Measurements from ENCODE around the gene VMP1.
A peak's percentile ranks its signal among the peaks of the same experiment; 100 is the strongest.
"Not testable (repeated sequence)": the region's sequence is repeated elsewhere in the genome, so short reads cannot be mapped to it uniquely, and the experiment has no call there.

Gene VMP1

GRCh38 chr17:59785091-59785799 lies 77.8 kb downstream of the VMP1 start:
- TF ChIP-seq CTCF (conservative IDR thresholded peaks at IDR 0.05; ENCODE audit: low read length): no peak
- no peak overlapping the region for H3K4me3 ChIP-seq (ENCODE audit: low read length)
- peak; percentile 56 for DNase-seq (ENCODE audit: low read depth)

- no peak for DNase-seq (ENCODE audit: low read depth)
- no peak for TF ChIP-seq CTCF (conservative IDR thresholded peaks at IDR 0.05; ENCODE audit: low read length)
- H3K4me3 ChIP-seq (ENCODE audit: low read length): peak overlapping the region; percentile 8
Measured at GRCh38 chr17:59786213-59786535, 78.7 kb downstream of the VMP1 start.

GRCh38 chr17:59786536-59787319 lies 79.3 kb downstream of the VMP1 start:
- peak; percentile 32; the same call in 1 of the 2 replicates for TF ChIP-seq CTCF (conservative IDR thresholded peaks at IDR 0.05; ENCODE audit: low read length)
- no peak overlapping the region for H3K4me3 ChIP-seq (ENCODE audit: low read length)
- peak; percentile 100 for DNase-seq (ENCODE audit: low read depth)

GRCh38 chr17:59789849-59790248 lies 82.4 kb downstream of the VMP1 start:
- DNase-seq (ENCODE audit: low read depth); H3K4me3 ChIP-seq (ENCODE audit: low read length): not testable (repeated sequence)

GRCh38 chr17:59790418-59790817 lies 83.0 kb downstream of the VMP1 start:
- H3K4me3 ChIP-seq (ENCODE audit: low read length); DNase-seq (ENCODE audit: low read depth): not testable (repeated sequence)

- DNase-seq (ENCODE audit: low read depth): no peak
- no peak overlapping the region for H3K4me3 ChIP-seq (ENCODE audit: low read length)
- no peak for TF ChIP-seq CTCF (conservative IDR thresholded peaks at IDR 0.05; ENCODE audit: low read length)
Measured at GRCh38 chr17:59790910-59791309, 83.5 kb downstream of the VMP1 start.

GRCh38 chr17:59791603-59792457 lies 84.4 kb downstream of the VMP1 start:
- no peak overlapping the region for H3K4me3 ChIP-seq (ENCODE audit: low read length)
- no peak for TF ChIP-seq CTCF (conservative IDR thresholded peaks at IDR 0.05; ENCODE audit: low read length)
- DNase-seq (ENCODE audit: low read depth): peak; percentile 84

GRCh38 chr17:59792458-59792823 lies 85.0 kb downstream of the VMP1 start:
- DNase-seq (ENCODE audit: low read depth); H3K4me3 ChIP-seq (ENCODE audit: low read length): not testable (repeated sequence)
